CD4-positive, alpha-beta memory T cell (primary cell): Measurements from ENCODE around the gene KRT85. TPM values are rescaled to one million over a fixed set of nuclear protein-coding genes. Genes with fewer than 3 reads are reported as not detected.
"Not testable (repeated sequence)": the region's sequence is repeated elsewhere in the genome, so short reads cannot be mapped to it uniquely, and the experiment has no call there.

Experiments
- CTCF ChIA-PET: fragments of 350-600 bp; sonication (Branson Sonifier 250); formaldehyde crosslinking; loops from one replicate; lab custom pipeline; 2021; ENCODE audit warnings: inconsistent platforms; ENCODE audit not compliant: partially characterized antibody; lab: Charles Lee
- POLR2A ChIA-PET: fragments of 350-600 bp; sonication (Branson Sonifier 250); formaldehyde crosslinking; loops from one replicate; lab custom pipeline; 2021; ENCODE audit not compliant: partially characterized antibody; lab: Charles Lee
- DNase-seq, 5 donors: peaks; one replicate each; pipeline versions ENCODE4 v3.0.0 to v3.0.0-alpha.2; 2020 to 2022; ENCODE audit warnings: mixed read lengths in 1 of 5
- H3K27ac ChIP-seq: one replicate; pipeline ENCODE4 v1.7.0; 2013; ENCODE audit warnings: low read depth, low read length
- H3K27me3 ChIP-seq: 2 replicates; pipeline ENCODE4 v1.7.0; 2013; ENCODE audit warnings: mild to moderate bottlenecking, low read length, moderate library complexity; ENCODE audit not compliant: insufficient read depth
- H3K36me3 ChIP-seq: 2 replicates; pipeline ENCODE4 v1.7.0; 2013; ENCODE audit warnings: mild to moderate bottlenecking, low read length, moderate library complexity; ENCODE audit not compliant: insufficient read depth
- H3K4me1 ChIP-seq: 2 replicates; pipeline ENCODE4 v1.7.0; 2013; ENCODE audit warnings: mild to moderate bottlenecking, low read length, moderate library complexity; ENCODE audit not compliant: insufficient read depth
- H3K4me3 ChIP-seq, 2 donors: one replicate each; pipeline ENCODE4 v1.7.0; 2013; ENCODE audit warnings: low read length in 2 of 2, mild to moderate bottlenecking in 1 of 2
- H3K9me3 ChIP-seq, 2 donors: one replicate each; pipeline ENCODE4 v1.7.0; 2013; ENCODE audit warnings: low read length in 2 of 2, control low read depth in 1 of 2; ENCODE audit not compliant: control insufficient read depth in 1 of 2
- H3K27ac Mint-ChIP-seq, 7 donors: one replicate each; pipeline ENCODE4 v1.8.0; 2020 to 2021; ENCODE audit warnings: mixed read lengths in 7 of 7, mild to moderate bottlenecking in 6 of 7, inconsistent platforms in 3 of 7, moderate library complexity in 3 of 7
- H3K27me3 Mint-ChIP-seq, 2 donors: one replicate each; pipeline ENCODE4 v1.8.0; 2020 to 2021; ENCODE audit warnings: mixed read lengths in 2 of 2
- H3K36me3 Mint-ChIP-seq, 2 donors: one replicate each; pipeline ENCODE4 v1.8.0; 2020 to 2021; ENCODE audit warnings: mixed read lengths in 2 of 2, inconsistent platforms in 1 of 2, mild to moderate bottlenecking in 1 of 2
- H3K4me1 Mint-ChIP-seq, 4 donors: one replicate each; pipeline ENCODE4 v1.8.0; 2020 to 2021; ENCODE audit warnings: mixed read lengths in 4 of 4, mild to moderate bottlenecking in 1 of 4
- H3K4me3 Mint-ChIP-seq, 8 donors: one replicate each; pipeline ENCODE4 v1.8.0; 2020 to 2021; ENCODE audit warnings: mixed read lengths in 8 of 8, mild to moderate bottlenecking in 7 of 8, moderate library complexity in 6 of 8, inconsistent platforms in 3 of 8
- H3K9me3 Mint-ChIP-seq, 8 donors: one replicate each; pipeline ENCODE4 v1.8.0; 2020 to 2021; ENCODE audit warnings: mixed read lengths in 8 of 8, mild to moderate bottlenecking in 5 of 8, inconsistent platforms in 3 of 8, moderate library complexity in 1 of 8
- intact Hi-C: fragments of 100-400 bp; cut with micrococcal nuclease; formaldehyde crosslinking; loops from one replicate; pipeline ENCODE4 v1.15.1; 2023
- polyA plus RNA-seq, 2 donors: library from polyadenylated mRNA; unstranded; fragments of 300-500 nt; fragmentation: Illumina TruSeq; gene quantifications; one replicate each; pipeline ENCODE4 v1.2.3, GENCODE V29; 2021
- total RNA-seq, 2 experiments: library from RNA; stranded (reverse); gene quantifications; one replicate each; pipeline ENCODE4 v1.2.3, GENCODE V29; 2021

KRT85 gene
- total and polyA plus RNA-seq, 4 experiments from 2014 or later, result not detected

DNA sequence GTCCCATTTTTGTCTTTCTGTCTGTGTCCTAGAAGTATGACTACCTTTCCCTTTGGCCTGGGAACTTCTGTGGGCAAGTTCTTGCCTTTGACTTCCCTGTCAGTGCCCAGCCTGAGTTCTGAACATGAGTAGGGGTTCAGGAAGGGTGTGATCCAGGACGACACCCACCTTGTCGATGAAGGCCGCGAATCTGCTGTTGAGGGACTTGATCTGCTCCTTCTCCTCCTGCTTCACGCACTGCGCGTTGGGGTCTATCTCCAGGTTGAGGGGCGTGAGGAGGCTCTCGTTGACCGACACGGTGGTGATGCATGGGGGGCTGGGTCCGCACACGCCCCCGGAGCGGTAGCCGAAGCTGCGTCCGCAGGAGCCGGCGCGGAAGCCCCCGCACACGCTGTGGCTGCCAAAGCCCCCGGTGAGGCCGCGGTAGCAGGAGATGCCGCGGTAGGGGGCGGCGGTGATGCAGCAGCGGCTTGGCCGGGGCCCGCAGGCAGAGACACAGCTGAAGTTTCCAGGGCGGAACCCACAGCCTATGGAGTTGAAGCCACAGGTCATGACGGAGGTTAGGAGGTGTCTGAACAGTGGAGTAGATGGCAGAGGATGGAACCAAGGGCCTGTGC is 46.4 kb downstream of the KRT85 start, which contains the start of gene KRT83:
Gene KRT83, minus strand, starts transcription at position 615 of the 617 bp plus-strand sequence. Its CDS starts 63 bp downstream, at position 552.
- H3K4me3 Mint-ChIP-seq, result no peak within 1 kb of the TSS
- peak within 1 kb of the TSS in 1 of 7 donors; percentile 35 for H3K27ac Mint-ChIP-seq
- Histone ChIP-seq H3K9me3 (no peaks in the 10 kb centered on the region), H3K4me1 (no peaks in the 10 kb centered on the region), H3K36me3 (no peaks in the 10 kb centered on the region), H3K27ac (no peak within 1 kb of the TSS), H3K4me3 (no peak within 1 kb of the TSS), H3K27me3 (peaks cover 7% of the 10 kb centered on the region)
- POLR2A ChIA-PET, result no interaction called here
- no peaks in the 10 kb centered on the region for H3K36me3 Mint-ChIP-seq
- CTCF ChIA-PET, result interaction anchor here (1.1 to 2.4 kb wide), 3 partner anchors 10 to 559 kb away, joined by 3 to 5 read pairs (median 4); no protein-coding TSS in a partner anchor
- H3K4me1 Mint-ChIP-seq, result no peaks in the 10 kb centered on the region
- intact Hi-C loops, result no loop called here
- peaks cover 13 to 19% of the 10 kb centered on the region in 2 donors for H3K27me3 Mint-ChIP-seq
- no peak for DNase-seq
- no peaks in the 10 kb centered on the region for H3K9me3 Mint-ChIP-seq

DNA sequence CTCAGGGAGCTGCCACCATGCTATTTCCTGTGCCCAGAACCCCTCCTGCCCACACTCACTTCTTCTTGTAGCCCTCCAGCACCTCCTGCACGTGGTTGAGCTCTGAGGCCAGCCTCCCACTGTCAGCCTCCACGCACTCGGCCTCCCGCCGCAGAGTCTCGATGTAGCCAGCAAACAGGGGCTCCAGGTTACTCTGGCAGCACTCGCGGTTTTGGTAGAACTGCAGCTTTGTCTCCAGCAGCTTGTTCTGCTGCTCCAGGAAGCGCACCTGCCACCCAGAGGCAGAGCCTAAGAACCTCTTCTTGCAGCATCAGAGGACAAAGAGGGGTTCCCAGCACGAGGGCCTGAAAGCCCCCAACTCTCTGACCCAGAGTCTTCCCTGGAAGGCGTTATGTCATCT is 48.2 kb downstream of the KRT85 start:
- DNase-seq, result peak in 1 of 5 donors; percentile 4
- no peaks in the 10 kb centered on the region for H3K36me3 ChIP-seq
- no peaks in the 10 kb centered on the region for H3K4me1 ChIP-seq
- H3K4me3 ChIP-seq, result no peak overlapping the region
- H3K9me3 Mint-ChIP-seq, result no peaks in the 10 kb centered on the region
- intact Hi-C loops, result no loop called here
- H3K27me3 ChIP-seq, result peaks cover 11% of the 10 kb centered on the region
- ChIA-PET POLR2A (no interaction called here), CTCF (interaction anchor here (1.1 to 1.5 kb wide), 5 partner anchors 9 to 162 kb away, joined by 3 to 5 read pairs (median 3); no protein-coding TSS in a partner anchor)
- H3K27ac ChIP-seq, result no peak overlapping the region
- peaks cover 12 to 18% of the 10 kb centered on the region in 2 donors for H3K27me3 Mint-ChIP-seq
- no peaks in the 10 kb centered on the region for H3K36me3 Mint-ChIP-seq
- H3K27ac Mint-ChIP-seq, result peak overlapping the region in 1 of 7 donors; percentile 47
- no peak overlapping the region for H3K4me3 Mint-ChIP-seq
- no peaks in the 10 kb centered on the region for H3K9me3 ChIP-seq
- no peaks in the 10 kb centered on the region for H3K4me1 Mint-ChIP-seq

GRCh38 chr12:52318241-52318990 is 48.9 kb downstream of the KRT85 start:
- Mint-ChIP-seq H3K27ac (peak overlapping the region in 1 of 7 donors; percentile 15), H3K4me3 (no peak overlapping the region), H3K27me3 (peaks cover 11 to 23% of the 10 kb centered on the region in 2 donors), H3K36me3 (no peaks in the 10 kb centered on the region), H3K9me3 (no peaks in the 10 kb centered on the region), H3K4me1 (no peaks in the 10 kb centered on the region)
- ChIA-PET CTCF (interaction anchor here (1.1 to 1.5 kb wide), 4 partner anchors 9 to 161 kb away, joined by 3 read pairs; no protein-coding TSS in a partner anchor), POLR2A (no interaction called here)
- Histone ChIP-seq H3K27ac (no peak overlapping the region), H3K36me3 (no peaks in the 10 kb centered on the region), H3K27me3 (peaks cover 11% of the 10 kb centered on the region), H3K4me3 (no peak overlapping the region), H3K9me3 (no peaks in the 10 kb centered on the region), H3K4me1 (no peaks in the 10 kb centered on the region)
- intact Hi-C loops, result no loop called here
- no peak for DNase-seq

DNA sequence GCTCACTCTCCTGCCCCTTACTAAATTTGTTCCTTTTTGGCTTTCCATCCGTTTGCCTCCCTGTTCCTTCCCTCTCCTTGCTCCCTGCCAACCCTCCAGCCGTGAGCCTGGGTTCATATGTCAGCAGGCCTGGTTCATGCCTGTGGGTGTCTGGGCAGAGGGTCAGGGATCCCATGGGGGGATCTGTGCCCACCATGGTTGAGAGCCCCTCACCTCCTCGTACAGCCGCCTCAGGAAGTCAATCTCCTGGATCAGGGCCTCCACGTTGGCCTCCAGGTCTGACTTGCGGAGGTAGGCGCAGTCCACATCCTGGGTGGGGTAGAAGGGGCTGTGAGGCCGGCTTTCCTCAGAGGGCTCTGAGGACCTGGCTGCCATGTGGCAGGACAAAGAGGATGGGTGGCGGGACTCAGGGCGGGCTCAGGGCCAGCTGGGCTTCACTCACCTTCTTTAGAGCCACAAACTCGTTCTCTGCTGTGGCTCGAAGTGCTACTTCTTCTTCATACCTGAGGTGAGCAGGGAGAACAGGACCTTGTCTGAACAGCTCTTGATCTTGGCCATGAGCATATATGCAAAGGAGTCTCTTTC is 49.7 kb downstream of the KRT85 start:
- no peak overlapping the region for H3K27ac Mint-ChIP-seq
- Histone ChIP-seq H3K36me3 (no peaks in the 10 kb centered on the region), H3K4me3 (no peak overlapping the region), H3K4me1 (no peaks in the 10 kb centered on the region), H3K27me3 (peaks cover 11% of the 10 kb centered on the region), H3K9me3 (no peaks in the 10 kb centered on the region), H3K27ac (no peak overlapping the region)
- intact Hi-C loops, result no loop called here
- ChIA-PET CTCF (interaction anchor here (1.3 kb wide), 1 partner anchor 10 kb away, joined by 3 read pairs; no protein-coding TSS in a partner anchor), POLR2A (no interaction called here)
- no peak for DNase-seq
- no peaks in the 10 kb centered on the region for H3K9me3 Mint-ChIP-seq
- no peaks in the 10 kb centered on the region for H3K4me1 Mint-ChIP-seq
- H3K4me3 Mint-ChIP-seq, result no peak overlapping the region
- H3K27me3 Mint-ChIP-seq, result peaks cover 6 to 19% of the 10 kb centered on the region in 2 donors
- H3K36me3 Mint-ChIP-seq, result no peaks in the 10 kb centered on the region

- Mint-ChIP-seq H3K4me3 (no peak overlapping the region), H3K27me3 (peaks cover 6 to 25% of the 10 kb centered on the region in 2 donors)
- peaks cover 8% of the 10 kb centered on the region for H3K27me3 ChIP-seq
Observed at GRCh38 chr12:52316701-52317100, 50.6 kb downstream of the KRT85 start.

DNA sequence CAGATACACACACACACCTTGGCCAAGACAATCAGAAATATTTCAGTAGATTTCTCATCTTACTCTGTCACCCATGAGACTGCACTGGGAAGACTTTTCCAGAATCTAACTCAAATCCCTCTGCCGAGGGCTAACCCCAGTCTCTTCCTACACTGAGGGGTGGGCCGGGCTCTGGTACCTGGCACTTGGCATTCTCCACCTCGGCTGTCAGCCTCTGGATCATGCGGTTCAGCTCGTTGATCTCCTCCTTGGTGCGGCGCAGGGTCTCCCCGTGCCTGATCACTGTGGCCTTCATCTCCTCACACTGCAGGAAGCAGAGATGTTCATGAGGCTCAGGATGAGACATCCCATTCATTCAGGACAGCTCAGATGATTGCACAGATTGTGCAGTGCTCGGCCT is 51.0 kb downstream of the KRT85 start:
- intact Hi-C loops, result no loop called here
- Mint-ChIP-seq H3K27ac (no peak overlapping the region), H3K4me3 (peak overlapping the region in 1 of 8 donors; percentile 4), H3K27me3 (peaks cover 7 to 29% of the 10 kb centered on the region in 2 donors), H3K4me1 (no peaks in the 10 kb centered on the region), H3K9me3 (no peaks in the 10 kb centered on the region), H3K36me3 (no peaks in the 10 kb centered on the region)
- no peak overlapping the region for H3K27ac ChIP-seq
- CTCF ChIA-PET, result interaction anchor here (2.9 kb wide), 1 partner anchor 12 kb away, joined by 12 read pairs; no protein-coding TSS in a partner anchor
- no peak for DNase-seq
- POLR2A ChIA-PET, result no interaction called here
- no peak overlapping the region for H3K4me3 ChIP-seq
- no peaks in the 10 kb centered on the region for H3K36me3 ChIP-seq
- H3K27me3 ChIP-seq, result peaks cover 4% of the 10 kb centered on the region
- no peaks in the 10 kb centered on the region for H3K4me1 ChIP-seq
- no peaks in the 10 kb centered on the region for H3K9me3 ChIP-seq

More at GRCh38 chr12:52316701-52317100, 50.6 kb downstream of the KRT85 start:
- no peaks in the 10 kb centered on the region for H3K9me3 Mint-ChIP-seq
- POLR2A ChIA-PET, result no interaction called here
- Histone ChIP-seq H3K36me3 (no peaks in the 10 kb centered on the region), H3K4me1 (no peaks in the 10 kb centered on the region), H3K4me3 (no peak overlapping the region), H3K27ac (no peak overlapping the region), H3K9me3 (no peaks in the 10 kb centered on the region)
- no peaks in the 10 kb centered on the region for H3K36me3 Mint-ChIP-seq
- no peak for DNase-seq
- CTCF ChIA-PET, result interaction anchor here (2.9 kb wide), 1 partner anchor 11 kb away, joined by 12 read pairs; no protein-coding TSS in a partner anchor
- intact Hi-C loops, result no loop called here
- no peak overlapping the region for H3K27ac Mint-ChIP-seq
- H3K4me1 Mint-ChIP-seq, result no peaks in the 10 kb centered on the region

GRCh38 chr12:52315721-52316120 is 51.6 kb downstream of the KRT85 start:
- CTCF ChIA-PET, result interaction anchor here (2.9 kb wide), 1 partner anchor 12 kb away, joined by 12 read pairs; no protein-coding TSS in a partner anchor

More at GRCh38 chr12:52315721-52316120, 51.6 kb downstream of the KRT85 start:
- H3K36me3 ChIP-seq, POLR2A ChIA-PET, intact Hi-C loops, H3K27ac ChIP-seq, DNase-seq, H3K4me1 ChIP-seq, H3K4me3 ChIP-seq, H3K4me1 Mint-ChIP-seq, H3K4me3 Mint-ChIP-seq, H3K27me3 ChIP-seq, H3K36me3 Mint-ChIP-seq, H3K9me3 ChIP-seq, H3K9me3 Mint-ChIP-seq, H3K27ac Mint-ChIP-seq: not testable (repeated sequence)
- H3K27me3 Mint-ChIP-seq, result peaks cover 8 to 34% of the 10 kb centered on the region in 2 donors
